ENCODE measurements around the gene ITSN1.
A peak's percentile ranks its signal among the peaks of the same experiment; 100 is the strongest.
"Not testable (repeated sequence)": the region's sequence is repeated elsewhere in the genome, so short reads cannot be mapped to it uniquely, and the experiment has no call there.

ITSN1 gene

DNA sequence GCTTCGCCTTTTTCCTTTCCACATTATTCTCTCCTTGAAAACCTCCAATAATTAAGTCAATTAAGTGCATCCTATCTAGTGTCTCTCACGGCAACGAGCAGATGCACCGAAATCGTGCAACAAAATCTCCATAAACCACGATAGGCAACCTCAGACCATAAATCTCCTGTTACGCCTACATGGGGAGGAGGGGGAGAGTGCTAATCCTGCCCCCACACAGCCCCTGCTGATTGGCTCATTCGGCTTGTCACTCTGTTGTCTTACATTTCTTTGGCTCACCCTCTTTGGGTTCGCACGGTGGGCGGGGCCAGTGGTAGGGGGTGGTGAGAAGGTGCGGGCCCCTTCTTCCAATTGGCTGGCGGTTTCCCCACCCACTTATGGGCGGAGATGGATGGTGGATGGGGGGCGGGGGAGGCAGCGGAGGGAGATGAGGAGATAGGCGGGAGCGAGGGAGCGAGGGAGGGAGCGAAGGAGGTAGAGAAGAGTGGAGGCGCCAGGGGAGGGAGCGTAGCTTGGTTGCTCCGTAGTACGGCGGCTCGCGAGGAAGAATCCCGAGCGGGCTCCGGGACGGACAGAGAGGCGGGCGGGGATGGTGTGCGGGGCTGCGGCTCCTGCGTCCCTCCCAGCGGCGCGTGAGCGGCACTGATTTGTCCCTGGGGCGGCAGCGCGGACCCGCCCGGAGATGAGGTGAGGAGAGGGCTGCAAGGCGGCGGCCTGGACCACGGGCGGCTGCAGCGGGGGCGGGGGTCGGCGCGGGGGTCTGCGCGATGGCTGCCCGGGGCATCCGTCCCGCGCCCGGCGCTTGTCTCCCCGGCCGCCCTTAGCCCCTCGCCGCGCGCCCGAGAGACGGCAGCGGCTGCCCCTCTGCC, at the start of gene ITSN1:
ITSN1 (plus strand) TSS at position 475 of the 869 bp plus-strand sequence. CDS start 76,328 bp downstream, outside the sequence.
- DNase-seq: peak; percentile 100

DNA sequence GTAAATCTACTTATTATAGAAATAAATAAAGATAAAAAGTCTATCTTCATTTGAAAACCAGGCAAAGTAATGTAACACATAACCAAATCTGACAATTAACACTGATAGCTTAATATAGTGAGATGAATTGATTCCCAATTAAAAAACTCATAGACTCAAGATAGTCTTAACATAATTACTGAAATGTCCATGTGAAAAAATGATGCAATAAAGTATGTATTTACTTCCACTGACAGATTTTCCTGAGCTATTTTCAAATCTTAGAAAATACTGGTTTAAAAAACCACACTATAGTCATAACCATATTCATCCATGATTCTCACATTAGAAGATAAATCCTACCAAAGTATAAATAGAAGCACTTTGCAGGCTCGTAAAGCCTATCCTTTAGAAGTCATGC, 44.2 kb upstream of the ITSN1 start:
- DNase-seq: no peak

DNA sequence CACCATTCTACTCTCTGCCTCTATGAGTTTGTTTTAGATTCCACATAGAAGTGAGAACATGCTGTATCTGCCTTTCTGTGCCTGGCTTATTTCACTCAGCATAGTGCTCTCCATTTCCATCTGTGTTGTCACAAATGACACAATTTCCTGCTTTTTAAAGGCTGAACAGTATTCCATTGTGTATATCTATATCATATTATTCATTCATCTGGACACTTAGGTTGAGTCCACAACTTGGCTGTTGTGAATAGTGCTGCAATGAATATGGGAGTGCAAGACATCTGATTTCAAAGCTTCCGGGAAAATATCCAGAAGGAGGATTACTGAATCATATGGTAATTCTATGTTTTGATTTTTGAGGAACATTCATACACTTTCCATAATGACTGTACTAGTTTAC, 33.7 kb upstream of the ITSN1 start:
- DNase-seq: no peak

DNA sequence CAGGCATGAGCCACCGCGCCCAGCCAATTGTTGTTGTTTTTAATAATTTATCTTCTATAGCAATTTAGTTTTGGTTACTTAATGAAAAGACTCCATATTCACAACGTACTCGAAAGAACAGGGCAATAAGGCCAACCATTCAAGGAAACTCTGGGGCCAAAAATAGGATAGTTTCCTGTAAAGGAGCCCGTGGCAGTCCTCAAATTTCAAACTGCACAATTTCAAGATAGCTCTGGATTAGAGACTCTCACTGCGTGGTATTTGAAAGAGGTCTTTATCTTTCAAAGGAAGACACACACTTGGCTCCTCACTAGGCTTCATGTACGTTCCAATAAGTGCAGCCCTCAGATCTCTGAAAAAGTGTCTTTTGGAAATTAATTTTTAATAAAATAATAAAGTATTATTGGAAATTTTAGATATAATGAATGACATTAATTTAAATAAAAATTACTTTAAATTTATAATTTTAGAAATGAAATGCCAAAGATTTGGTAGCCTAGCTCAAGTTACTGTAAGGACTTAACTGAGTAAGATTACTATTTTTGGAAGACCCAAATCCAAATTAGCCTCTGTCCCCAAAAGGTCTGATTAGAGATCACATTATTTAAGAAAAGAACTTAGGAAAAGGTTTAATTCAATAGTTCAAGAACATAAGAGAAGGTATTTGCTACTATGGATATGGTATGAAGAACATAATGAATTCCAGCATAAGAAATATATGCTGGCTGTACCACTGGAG, 31.1 kb upstream of the ITSN1 start:
- DNase-seq: no peak

DNA sequence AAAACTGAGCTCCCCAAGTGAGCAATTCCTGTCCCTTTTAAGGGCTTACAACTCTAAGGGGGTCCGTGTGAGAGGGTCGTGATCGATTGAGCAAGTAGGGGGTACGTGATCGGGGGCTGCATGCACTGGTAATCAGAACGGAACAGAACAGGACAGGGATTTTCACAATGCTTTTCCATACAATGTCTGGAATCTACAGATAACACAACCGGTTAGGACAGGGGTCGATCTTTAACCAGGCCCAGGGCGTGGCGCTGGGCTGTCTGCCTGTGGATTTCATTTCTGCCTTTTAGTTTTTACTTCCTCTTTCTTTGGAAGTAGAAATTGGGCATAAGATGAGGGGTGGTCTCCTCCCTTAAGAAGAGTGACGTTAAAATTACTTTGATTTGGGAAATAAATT, 24.7 kb upstream of the ITSN1 start:
- not testable (repeated sequence) for DNase-seq

DNA sequence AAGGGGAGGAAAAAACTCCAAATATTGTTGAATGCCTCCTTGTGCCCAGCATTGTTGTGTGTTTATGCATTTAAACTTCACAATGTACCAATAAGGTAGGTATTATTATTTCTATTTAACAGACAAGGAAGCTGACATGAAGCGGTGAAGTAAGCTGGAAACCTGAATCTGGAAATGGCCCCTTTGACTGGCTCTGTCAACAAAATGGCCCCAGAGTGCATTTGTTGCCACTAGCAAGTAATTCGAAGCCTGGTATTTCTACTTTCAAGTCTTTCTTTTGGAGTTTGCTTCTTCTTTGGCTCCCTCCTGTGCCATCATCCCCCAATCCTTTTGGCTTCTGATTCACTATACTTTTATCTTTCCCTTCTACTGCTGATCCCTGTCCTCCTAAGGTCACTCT, 23.9 kb upstream of the ITSN1 start:
- DNase-seq: no peak

DNA sequence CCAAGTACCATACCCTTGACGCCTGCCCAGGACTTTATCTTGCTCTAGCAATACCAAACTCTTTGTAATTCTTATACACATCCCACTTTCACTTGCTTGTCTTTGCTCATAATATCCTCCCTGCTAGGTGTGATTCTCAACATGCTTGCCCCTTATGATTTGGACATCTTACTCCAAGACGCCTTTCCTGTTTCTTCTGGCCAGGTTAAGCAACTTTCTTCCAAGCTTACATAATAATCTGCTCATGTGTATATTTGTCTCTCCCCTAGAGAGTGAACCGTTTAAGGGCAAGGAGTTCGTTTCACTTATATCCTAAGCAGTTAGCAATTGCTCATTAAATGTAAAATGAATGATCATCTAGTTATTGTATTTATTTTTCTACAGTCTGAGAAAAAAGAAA, 22.6 kb upstream of the ITSN1 start:
- no peak for DNase-seq

DNA sequence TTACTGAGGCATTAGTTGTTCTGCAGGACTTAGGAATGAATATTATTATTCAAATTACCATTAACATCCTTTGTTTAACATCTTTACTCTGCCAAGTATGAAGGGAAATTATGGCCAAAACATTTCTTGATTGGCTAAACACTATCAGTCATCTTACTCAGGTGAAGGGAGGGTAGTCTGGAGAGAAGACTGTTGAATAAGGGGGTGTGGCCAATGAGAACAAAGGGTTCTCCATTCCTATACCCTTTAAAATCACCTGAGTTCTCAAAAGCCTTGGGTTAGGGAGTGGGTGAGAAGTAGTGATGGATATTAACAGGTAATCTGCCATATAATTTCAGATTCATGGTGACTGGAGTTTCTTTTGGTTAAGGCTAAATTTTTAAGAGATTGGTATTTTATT, 20.0 kb upstream of the ITSN1 start:
- DNase-seq: no peak

DNA sequence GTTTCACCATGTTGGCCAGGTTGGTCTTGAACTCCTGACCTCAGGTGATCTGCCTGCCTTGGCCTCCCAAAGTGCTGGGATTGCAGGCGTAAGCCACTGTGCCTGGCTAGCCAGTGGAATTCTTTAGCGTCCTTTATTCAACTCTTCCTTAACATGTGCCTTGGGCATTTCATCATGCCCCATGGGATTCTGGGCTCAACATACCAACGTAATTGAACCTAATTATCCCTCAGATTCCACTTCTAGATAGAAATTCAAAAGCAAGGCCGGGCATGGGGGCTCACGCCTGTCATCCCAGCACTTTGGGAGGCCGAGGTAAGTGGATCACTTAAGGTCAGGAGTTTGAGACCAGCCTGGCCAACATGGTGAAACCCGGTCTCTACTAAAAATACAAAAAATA, 16.1 kb upstream of the ITSN1 start:
- not testable (repeated sequence) for DNase-seq

DNA sequence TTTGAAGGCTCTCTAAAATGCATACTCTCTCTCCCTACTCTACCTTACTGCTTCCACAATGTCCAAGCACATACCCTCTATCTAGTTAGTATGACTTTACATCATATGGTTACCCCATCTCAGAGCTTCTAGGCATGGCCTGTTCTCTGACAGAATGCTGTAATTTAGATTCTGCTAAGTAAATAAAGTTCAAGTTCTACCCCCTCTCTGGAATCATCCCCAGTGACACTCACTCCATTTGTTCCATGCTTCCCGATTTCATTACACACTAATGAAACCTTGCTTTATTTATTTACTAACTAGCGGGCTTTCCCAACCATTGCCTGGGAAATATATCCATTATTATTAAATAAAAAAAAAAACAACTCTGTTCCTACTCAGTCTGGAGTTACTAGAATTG, 8.0 kb upstream of the ITSN1 start:
- no peak for DNase-seq

DNA sequence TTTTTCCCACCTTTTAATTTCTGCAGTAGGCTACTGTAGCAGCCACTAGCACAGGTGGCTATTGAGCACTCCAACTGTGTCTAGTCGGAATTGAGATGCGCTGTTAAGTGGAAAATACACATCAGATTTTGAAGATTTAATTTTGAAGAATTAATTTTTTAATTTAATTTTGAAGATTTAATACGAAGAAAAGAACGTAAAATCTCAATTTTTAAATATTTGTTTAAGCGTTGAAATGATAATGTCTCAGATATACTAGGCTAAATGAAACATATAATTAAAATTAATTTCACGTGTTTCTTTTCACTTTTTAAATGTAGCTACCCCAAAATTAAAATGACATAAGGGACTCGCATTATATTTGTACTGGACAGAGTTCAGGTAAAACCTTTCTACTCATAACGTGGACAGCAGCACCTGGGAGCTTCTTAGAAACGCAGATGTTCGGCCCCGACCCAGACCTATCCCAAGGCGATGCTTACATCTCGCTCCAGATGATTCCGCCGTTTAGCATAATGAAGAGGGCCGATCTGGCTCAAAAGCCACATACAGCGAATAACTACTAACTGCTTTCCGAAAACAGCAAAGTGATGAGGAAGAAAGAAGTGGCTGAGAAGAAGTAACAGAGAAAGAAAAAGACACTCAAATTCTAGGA, 1.5 kb upstream of the ITSN1 start:
- DNase-seq: no peak

DNA sequence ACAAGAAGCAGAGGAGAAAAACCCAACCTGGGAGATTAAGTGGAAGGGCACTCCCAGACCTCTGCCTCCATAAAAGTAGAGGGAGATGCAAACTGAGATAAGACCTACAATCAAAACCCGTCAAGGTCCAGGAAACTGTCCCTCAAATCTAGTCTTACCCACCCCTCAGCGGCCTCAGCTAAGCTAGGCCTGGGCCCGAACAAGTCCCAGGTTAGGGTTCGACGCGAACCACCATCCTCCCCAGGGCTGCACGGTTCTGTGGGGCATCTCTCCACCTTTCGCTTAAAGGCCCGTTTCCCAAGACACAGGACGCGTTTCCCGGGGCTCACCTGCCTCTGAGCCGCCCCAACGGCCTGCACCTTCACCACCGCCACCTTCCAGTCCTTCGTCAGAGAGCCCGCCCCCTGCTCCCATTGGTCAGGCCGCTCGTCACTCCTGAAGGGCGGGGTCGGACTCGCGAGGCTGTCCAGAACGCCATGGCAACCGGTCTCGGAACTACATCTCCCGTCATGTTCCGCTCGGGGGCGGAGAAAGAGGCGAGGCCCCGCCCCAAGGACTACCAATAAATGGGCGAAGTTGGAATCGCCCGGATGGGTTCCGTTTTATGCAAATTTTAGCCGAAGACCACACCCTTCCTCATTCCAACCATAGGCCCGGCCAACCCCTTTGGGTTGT, 812 bp upstream of the ITSN1 start, which contains the start of gene CRYZL1:
CRYZL1 (minus strand) TSS at position 390 of the 675 bp plus-strand sequence. CDS start 10,190 bp downstream, outside the sequence.
- DNase-seq: peak; percentile 100

DNA sequence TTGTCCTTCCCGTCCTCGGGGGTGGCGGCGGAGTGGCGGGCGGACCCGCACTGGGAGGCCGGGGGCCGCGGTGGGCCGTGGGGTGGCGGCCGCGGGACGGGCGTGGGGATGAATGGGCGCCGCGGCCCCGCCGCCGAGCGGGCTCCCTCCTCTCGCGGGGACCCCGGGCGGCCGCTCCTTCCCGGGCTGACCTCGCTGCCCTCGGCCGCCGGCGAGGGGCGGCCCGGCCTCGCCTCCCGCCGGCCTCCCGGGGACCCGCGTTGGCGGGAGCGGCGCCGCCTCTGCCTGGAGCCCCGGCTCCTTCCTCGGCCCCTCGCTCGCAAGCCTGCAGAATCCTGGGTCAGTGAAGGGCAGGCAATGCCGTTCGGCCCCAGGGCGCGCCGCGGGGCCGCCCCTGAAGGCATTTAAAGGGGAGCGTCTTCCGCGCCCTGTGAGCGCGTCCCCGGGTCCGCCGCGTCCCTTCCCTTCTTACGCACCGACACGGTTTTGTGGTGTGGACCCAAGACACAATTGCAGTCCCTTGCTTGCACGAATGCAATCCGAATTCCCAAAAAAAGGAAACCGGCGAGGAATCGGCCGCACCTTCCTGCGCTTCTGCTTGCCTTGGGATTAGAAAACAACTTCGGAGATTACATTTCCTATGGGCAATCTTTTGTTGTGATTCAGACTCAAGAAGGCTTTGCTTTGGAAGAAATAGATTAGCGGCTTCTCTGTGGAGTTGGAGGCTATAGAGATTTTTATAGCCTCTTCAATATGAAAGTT, 776 bp downstream of the ITSN1 start:
- peak; percentile 45 for DNase-seq

DNA sequence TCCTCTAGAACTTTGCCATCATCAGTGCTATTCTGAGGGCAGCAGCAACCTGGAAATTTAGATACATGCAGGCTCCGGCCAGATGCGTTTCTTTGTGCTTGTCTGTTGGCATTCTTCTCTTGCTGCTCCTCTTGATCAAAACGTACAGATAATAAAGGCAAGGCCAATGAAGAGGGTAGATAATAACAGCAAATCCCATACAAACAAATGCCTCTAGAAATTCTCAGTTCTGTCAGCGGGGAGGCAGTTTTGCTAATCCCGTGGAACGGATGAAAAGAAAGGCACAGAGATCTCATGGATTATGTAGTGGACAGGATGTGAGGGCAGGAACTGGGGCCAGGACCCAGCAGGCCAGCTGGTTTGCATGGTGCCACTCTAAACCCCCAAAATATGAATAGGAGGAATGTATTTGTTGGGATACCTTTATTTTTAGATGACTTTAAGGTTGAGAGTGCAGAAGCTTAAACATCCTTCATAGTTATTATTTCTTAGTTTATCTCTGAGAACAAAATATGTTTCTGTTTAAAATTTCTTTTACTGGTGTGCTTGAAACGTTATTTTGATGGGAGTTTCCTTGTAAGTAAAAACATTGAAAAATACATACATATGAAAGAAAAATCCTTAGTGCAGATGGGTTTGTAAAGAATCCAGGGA, 1.5 kb downstream of the ITSN1 start:
- no peak for DNase-seq

DNA sequence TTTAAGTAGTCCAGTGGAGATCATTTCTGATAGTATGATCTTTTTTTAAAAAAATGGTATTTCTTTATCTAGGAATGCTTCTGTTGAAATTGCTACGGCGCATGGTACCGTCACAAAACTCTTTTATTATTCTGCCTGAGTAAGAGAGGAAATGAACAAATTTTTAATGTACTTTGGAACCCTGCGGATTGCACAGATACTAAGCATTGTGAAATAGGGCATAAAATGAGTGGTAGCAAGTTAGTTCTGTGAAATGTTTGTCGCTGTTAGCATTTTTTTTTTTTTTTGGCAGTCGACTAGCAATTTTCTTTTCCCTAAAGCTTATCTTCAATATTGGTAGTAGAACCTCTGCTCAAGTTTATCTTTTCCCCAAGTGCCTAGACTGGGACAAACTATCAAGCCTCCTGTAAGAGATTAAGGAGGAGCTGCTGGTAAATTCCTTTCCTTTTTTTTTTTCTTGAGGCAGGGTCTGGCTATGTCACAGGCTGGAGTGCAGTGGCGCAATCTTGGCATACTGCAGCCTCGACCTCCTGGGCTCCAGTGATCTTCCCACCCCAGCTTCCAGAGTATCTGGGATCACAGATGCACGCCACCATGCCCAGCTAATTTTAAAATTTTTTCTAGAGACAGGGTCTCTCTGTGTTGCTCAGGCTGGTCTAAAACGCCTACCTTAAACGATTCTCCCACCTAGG, 2.2 kb downstream of the ITSN1 start:
- DNase-seq: no peak

DNA sequence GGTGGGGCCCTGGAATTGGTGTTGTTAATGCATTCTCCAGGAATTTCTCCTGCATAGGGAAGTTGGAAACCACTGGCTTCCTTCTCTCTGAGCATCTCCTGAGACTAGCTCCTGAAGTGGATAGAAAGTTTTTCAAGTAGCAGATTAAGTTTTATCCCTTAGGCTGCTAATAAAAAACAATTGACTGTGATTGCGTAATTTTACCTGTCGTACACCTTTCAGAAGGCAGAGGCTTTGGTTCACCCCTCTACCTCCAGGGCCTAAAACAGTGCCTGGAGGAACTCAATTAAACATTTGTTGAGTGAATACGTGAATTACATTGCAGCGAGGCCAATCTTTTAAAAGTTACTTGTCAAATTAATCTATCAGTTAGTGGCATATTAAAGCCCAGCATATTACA, 3.4 kb downstream of the ITSN1 start:
- DNase-seq: no peak

DNA sequence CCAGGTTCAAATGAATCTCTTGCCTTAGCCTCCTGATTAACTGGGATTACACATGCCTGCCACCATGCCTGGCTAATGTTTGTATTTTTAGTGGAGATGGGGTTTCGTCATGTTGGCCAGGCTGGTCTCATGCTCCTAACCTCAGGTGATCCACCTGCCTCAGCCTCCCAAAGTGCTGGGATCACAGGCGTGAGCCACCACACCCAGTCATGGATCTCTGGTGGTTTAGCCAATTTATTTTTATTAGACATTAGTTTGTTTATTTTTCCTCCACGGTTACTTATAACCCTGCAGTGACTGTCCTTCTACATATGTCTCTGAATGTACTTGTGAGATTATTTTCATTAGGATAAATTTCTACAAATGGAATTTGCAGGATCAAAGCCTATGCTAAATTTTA, 5.3 kb downstream of the ITSN1 start:
- no peak for DNase-seq

DNA sequence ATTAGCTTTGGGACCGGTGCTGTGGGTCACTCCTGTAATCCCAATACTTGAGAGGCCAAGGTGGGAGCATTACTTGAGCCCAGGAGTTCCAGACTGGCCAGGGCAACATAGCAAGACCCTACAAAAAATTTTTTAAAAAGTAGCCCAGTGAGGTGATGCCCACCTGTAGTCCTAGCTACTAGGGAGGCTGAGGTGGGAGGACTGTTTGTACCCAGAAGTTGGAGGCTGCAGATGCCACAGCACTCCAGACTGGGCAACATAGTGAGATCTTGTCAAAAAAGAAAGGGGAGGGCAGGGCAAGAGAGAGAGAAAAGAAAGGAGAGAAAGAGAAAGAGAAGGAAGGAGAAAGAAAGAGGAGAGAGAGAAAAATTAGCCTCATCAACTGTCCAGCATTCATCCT, 6.3 kb downstream of the ITSN1 start:
- DNase-seq: no peak

DNA sequence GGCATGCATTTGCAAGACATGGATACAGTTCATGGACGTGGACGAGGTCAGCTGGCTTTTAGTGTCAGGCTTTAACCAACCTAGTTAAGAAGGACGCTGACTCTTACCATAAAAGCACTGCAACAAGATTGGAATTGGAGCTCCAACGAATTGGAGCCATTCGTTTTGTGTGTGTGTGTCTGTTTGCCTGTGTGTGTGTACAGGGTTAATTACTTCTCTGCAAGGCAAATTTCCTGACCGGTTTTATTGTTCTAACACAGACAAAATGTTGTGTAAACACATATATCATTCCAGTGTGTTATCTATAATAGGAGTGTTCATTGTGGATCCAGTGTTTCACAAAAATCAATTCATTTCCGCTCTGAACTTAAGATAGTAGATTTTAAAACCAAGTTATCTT, 7.9 kb downstream of the ITSN1 start:
- no peak for DNase-seq

DNA sequence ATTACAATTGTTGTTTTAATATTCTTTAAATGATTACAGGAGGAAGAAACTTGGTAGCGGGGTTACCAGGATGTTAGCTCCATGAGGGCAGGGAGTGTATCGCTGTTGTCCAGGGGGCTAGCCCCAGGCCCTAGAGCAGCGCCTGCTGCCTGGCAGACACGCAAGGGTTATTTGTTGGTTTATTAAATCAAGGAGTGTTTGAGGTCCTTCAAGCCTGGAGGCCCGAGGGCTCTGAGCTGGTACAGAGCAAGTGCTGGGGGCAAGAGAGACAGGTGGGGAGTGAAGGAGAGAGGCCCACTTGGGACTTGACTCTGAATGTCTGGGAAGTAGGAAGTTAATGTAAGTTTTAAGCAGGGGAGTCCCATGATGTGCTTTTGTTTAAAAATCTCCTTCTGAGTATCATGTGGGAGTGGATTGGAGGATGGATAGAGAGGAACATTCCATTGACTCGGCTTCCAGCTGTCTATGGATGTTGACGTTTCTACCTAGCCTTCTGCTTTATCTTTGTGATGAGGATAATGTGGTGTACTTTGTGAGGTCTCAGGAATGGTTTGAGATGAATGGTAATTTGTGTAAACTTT, 8.7 kb downstream of the ITSN1 start:
- DNase-seq: no peak

All from left hindlimb (tissue), 1 donor.